Colonic mucosa (tissue), 4 donors: ENCODE results near the gene MTERF4. TPM values are rescaled to one million over a fixed set of nuclear protein-coding genes. Genes with fewer than 3 reads are reported as not detected.
A peak's percentile ranks its signal among the peaks of the same experiment; 100 is the strongest.

Experiments
- DNase-seq: peaks from one replicate; pipeline ENCODE4 v3.0.0-alpha.2; 2020
- H3K27ac ChIP-seq: fragments of 200-600 bp; one replicate; pipeline ENCODE4 v1.8.0; 2021
- H3K27me3 ChIP-seq: fragments of 200-600 bp; one replicate; pipeline ENCODE4 v1.8.0; 2021
- H3K36me3 ChIP-seq: fragments of 200-600 bp; one replicate; pipeline ENCODE4 v1.8.0; 2021
- H3K4me1 ChIP-seq: fragments of 200-600 bp; one replicate; pipeline ENCODE4 v1.8.0; 2021; ENCODE audit warnings: mild to moderate bottlenecking
- H3K4me3 ChIP-seq: fragments of 200-600 bp; one replicate; pipeline ENCODE4 v1.8.0; 2021
- H3K9ac ChIP-seq, 2 donors: one replicate each; pipeline ENCODE4 v1.7.0; 2013; ENCODE audit warnings: control low read depth in 2 of 2, low read depth in 2 of 2, low read length in 2 of 2
- H3K9me3 ChIP-seq: fragments of 200-600 bp; one replicate; pipeline ENCODE4 v1.8.0; 2021
- intact Hi-C: fragments of 100-400 bp; cut with DNase I; formaldehyde crosslinking; loops from one replicate; pipeline ENCODE4 v1.14.1; 2022
- total RNA-seq, 2 donors: library from RNA; stranded (reverse); fragmentation: NEBNext Ultra II Directional in 1 of 2; extraction: Animal tissue kit (Norgen Biotek cat#: 25700) in 1 of 2; gene quantifications; one replicate each; pipeline ENCODE4 v1.2.1, GENCODE V29; 2021
- TF ChIP-seq, protein P1 (sequence below): fragments of 200-600 bp; IDR thresholded peaks from one replicate; pipeline ENCODE4 v1.8.0; 2022; ENCODE audit warnings: antibody characterized with exemption, mild to moderate bottlenecking
- donor health status: healthy.
- donor health status: DM: no; HTN: no; CAD: no.
- donor health status: DM: no; HTN: no; CAD: no.

MTERF4 gene
- total RNA-seq, 2 donors from 2014 or later = 20.2 to 25.5 TPM

GRCh38 chr2:241148239-241148638, 46.2 kb upstream of the MTERF4 start:
- peak overlapping the region; percentile 95 for H3K4me3 ChIP-seq
- no peaks in the 10 kb centered on the region for H3K9me3 ChIP-seq
- no peak overlapping the region for H3K27ac ChIP-seq
- intact Hi-C loops = no loop called here
- H3K27me3 ChIP-seq = no peaks in the 10 kb centered on the region
- DNase-seq = no peak
- TF ChIP-seq, protein P1, sequence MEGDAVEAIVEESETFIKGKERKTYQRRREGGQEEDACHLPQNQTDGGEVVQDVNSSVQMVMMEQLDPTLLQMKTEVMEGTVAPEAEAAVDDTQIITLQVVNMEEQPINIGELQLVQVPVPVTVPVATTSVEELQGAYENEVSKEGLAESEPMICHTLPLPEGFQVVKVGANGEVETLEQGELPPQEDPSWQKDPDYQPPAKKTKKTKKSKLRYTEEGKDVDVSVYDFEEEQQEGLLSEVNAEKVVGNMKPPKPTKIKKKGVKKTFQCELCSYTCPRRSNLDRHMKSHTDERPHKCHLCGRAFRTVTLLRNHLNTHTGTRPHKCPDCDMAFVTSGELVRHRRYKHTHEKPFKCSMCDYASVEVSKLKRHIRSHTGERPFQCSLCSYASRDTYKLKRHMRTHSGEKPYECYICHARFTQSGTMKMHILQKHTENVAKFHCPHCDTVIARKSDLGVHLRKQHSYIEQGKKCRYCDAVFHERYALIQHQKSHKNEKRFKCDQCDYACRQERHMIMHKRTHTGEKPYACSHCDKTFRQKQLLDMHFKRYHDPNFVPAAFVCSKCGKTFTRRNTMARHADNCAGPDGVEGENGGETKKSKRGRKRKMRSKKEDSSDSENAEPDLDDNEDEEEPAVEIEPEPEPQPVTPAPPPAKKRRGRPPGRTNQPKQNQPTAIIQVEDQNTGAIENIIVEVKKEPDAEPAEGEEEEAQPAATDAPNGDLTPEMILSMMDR = no peak
- H3K36me3 ChIP-seq = no peaks in the 10 kb centered on the region
- peak overlapping the region in 1 of 2 donors; percentile 77 for H3K9ac ChIP-seq
- H3K4me1 ChIP-seq = peaks cover 9% of the 10 kb centered on the region

DNA sequence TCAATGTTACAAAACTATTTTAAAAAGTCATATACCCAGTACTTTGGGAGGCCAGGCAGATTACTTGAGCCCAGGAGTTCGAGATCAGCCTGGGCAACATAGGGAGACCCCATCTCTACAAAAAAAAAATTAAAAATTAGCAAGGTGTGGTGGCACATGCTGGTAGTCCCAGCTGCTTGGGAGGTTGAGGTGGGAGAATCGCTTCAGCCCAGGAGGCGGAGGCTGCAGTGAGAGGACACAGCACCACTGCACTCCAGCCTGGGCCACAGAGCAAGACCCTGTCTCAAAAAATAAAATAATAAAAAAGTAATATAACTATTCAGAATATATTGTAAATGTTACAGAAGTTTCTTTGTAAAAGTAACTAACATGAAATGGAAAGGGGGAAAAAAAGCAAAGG, 45.2 kb upstream of the MTERF4 start:
- H3K4me3 ChIP-seq = no peak overlapping the region
- no peak overlapping the region for H3K27ac ChIP-seq
- TF ChIP-seq, protein P1 = no peak
- no peaks in the 10 kb centered on the region for H3K36me3 ChIP-seq
- no peak for DNase-seq
- intact Hi-C loops = no loop called here
- no peaks in the 10 kb centered on the region for H3K9me3 ChIP-seq
- no peak overlapping the region for H3K9ac ChIP-seq
- H3K27me3 ChIP-seq = no peaks in the 10 kb centered on the region
- peaks cover 9% of the 10 kb centered on the region for H3K4me1 ChIP-seq

DNA sequence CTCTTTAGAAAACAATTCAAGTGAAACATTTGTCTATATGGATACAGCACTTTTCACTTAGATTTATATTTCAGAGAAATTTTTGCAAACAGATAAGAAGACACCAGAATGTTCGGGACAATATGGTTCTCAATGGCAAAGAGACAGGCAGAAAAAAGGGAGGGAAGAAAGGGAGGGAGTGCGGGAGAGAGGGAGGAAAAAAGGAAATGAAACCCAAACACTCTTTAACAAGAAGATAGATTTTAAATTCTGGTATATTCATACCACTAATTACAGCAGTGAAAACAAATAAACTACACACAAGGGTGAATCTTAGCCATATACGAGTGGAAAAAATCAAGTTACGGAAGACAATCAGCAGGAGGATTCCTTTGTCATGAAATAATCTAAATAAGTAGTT, 44.2 kb upstream of the MTERF4 start:
- no peak overlapping the region for H3K4me3 ChIP-seq
- H3K36me3 ChIP-seq = no peaks in the 10 kb centered on the region
- no peaks in the 10 kb centered on the region for H3K9me3 ChIP-seq
- DNase-seq = no peak
- peaks cover 7% of the 10 kb centered on the region for H3K4me1 ChIP-seq
- no peak overlapping the region for H3K27ac ChIP-seq
- H3K27me3 ChIP-seq = no peaks in the 10 kb centered on the region
- TF ChIP-seq, protein P1 = no peak
- no peak overlapping the region for H3K9ac ChIP-seq
- intact Hi-C loops = no loop called here

- Histone ChIP-seq H3K36me3 (no peaks in the 10 kb centered on the region), H3K4me3 (no peak overlapping the region), H3K27ac (no peak overlapping the region), H3K9me3 (no peaks in the 10 kb centered on the region), H3K27me3 (no peaks in the 10 kb centered on the region), H3K9ac (no peak overlapping the region), H3K4me1 (no peaks in the 10 kb centered on the region)
- DNase-seq = no peak
- intact Hi-C loops = no loop called here
- TF ChIP-seq, protein P1 = no peak
These were observed 40.5 kb upstream of the MTERF4 start for GRCh38 chr2:241142593-241142992.

DNA sequence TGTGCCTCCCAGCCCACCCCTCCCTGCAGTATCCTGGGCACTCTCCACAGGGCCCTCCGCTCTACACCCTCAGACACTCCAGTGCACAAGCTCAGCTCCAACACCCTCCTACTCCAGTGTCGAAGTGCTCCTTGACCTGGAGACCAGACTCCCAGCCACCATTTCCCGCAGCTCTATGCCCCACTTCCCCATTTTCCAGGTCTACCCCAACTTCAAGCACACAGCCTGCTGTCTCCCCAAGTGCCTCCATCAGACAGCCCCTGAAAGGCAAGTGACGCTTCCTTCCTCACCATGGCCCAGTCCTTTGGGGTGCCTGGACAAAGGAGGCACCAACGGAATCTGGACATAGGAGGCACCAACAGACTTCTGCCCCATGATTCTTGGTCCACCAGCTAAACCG, 40.0 kb upstream of the MTERF4 start:
- Histone ChIP-seq H3K4me1 (no peaks in the 10 kb centered on the region), H3K4me3 (no peak overlapping the region), H3K27ac (no peak overlapping the region)

More for the DNA sequence above, 40.0 kb upstream of the MTERF4 start:
- no peak for DNase-seq
- Histone ChIP-seq H3K9ac (no peak overlapping the region), H3K27me3 (no peaks in the 10 kb centered on the region), H3K9me3 (no peaks in the 10 kb centered on the region), H3K36me3 (no peaks in the 10 kb centered on the region)
- intact Hi-C loops = no loop called here
- TF ChIP-seq, protein P1 = no peak
